Smooth muscle cell (in vitro differentiated cells): ENCODE measurements around the gene ANO10. TPM values are rescaled to one million over a fixed set of nuclear protein-coding genes. Genes with fewer than 3 reads are reported as not detected.

ENCODE experiments used
- DNase-seq: peaks from one replicate; lab custom pipeline; 2025; ENCODE audit not compliant: unreplicated experiment; lab: John Stamatoyannopoulos, UW
- H2AFZ ChIP-seq: fragments of 200-600 bp; sonication (generic); 2 replicates; pipeline ENCODE4 v1.6.0; 2016; ENCODE audit warnings: antibody characterized with exemption, low read depth, mild to moderate bottlenecking
- H3F3A ChIP-seq: fragments of 200-600 bp; sonication (generic); 2 replicates; pipeline ENCODE4 v1.6.0; 2017; ENCODE audit warnings: antibody characterized with exemption, low read depth
- H3K27ac ChIP-seq: fragments of 200-600 bp; sonication (generic); 2 replicates; pipeline ENCODE4 v1.5.1; 2016; ENCODE audit warnings: low read depth, mild to moderate bottlenecking
- H3K27me3 ChIP-seq: fragments of 200-600 bp; sonication (generic); 2 replicates; pipeline ENCODE4 v1.6.1; 2016; ENCODE audit warnings: low read depth, mild to moderate bottlenecking
- H3K36me3 ChIP-seq: fragments of 200-600 bp; sonication (generic); 2 replicates; pipeline ENCODE4 v1.5.1; 2016; ENCODE audit warnings: low read depth
- H3K4me1 ChIP-seq: fragments of 200-600 bp; sonication (generic); 2 replicates; pipeline ENCODE4 v1.5.1; 2016; ENCODE audit warnings: low read depth
- H3K4me2 ChIP-seq: fragments of 200-600 bp; sonication (generic); 2 replicates; pipeline ENCODE4 v1.6.0; 2016; ENCODE audit warnings: mild to moderate bottlenecking
- H3K4me3 ChIP-seq: fragments of 200-600 bp; sonication (generic); 2 replicates; pipeline ENCODE4 v1.5.1; 2016; ENCODE audit warnings: mild to moderate bottlenecking
- H3K79me2 ChIP-seq: fragments of 200-600 bp; sonication (generic); 2 replicates; pipeline ENCODE4 v1.6.0; 2016; ENCODE audit warnings: low read depth, mild to moderate bottlenecking
- H3K9ac ChIP-seq: fragments of 200-600 bp; sonication (generic); 2 replicates; pipeline ENCODE4 v1.6.0; 2016; ENCODE audit warnings: low read depth
- H3K9me3 ChIP-seq: fragments of 200-600 bp; sonication (generic); replicated peaks from 2 replicates; pipeline ENCODE4 v1.5.1; 2016; ENCODE audit warnings: low read depth
- H4K20me1 ChIP-seq: fragments of 200-600 bp; sonication (generic); 2 replicates; pipeline ENCODE4 v1.6.0; 2016; ENCODE audit warnings: low read depth
- WGBS: methylation state at CpG from one replicate; pipeline ENCODE4 v1.1.7; 2016; ENCODE audit warnings: low lambda C conversion rate; 5-methylcytosine and 5-hydroxymethylcytosine counted together
- polyA plus RNA-seq: library from polyadenylated mRNA; unstranded; fragments of >200 nt; fragmentation: Nextera tagmentation; extraction: Ambion mirVana; gene quantifications from 2 replicates; pipeline ENCODE4 v1.2.1, GENCODE V29; 2016
- total RNA-seq: library from RNA; depleted of rRNA; stranded (reverse); fragments of >200 nt; gene quantifications from 2 replicates; pipeline ENCODE4 v1.2.3, GENCODE V29; 2014
- TF ChIP-seq, protein P1 (sequence below): fragments of 200-600 bp; sonication (generic); IDR thresholded peaks from 2 replicates; pipeline ENCODE4 v1.5.1; 2017; ENCODE audit warnings: borderline replicate concordance, mild to moderate bottlenecking, antibody characterized with exemption; ENCODE audit not compliant: insufficient read depth, poor library complexity, severe bottlenecking

ANO10 gene
- total and polyA plus RNA-seq, 2 experiments from 2014 or later = 19.2 to 25.3 TPM

DNA sequence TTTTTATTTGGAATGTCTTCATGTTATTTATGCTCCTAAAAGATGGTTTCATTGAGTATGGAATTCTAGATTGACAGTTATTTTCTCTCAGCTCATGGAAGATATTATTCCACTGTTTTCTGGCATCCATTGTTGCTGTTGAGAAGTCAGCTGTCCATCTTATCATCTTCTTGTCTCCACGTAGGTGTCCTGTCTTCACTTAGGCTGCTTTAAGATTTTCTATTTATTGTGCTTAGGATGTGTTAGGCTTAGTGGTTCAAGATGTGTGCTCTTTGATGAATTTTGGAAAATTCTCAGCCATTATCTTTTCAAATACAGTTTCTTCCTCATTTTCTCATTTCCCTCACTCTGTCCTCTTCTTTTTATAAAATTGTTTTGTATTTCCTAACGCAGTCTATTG, 283.5 kb downstream of the ANO10 start:
- no peak overlapping the region for H3K4me2 ChIP-seq
- H2AFZ ChIP-seq = no peak overlapping the region
- no peaks in the 10 kb centered on the region for H3K27me3 ChIP-seq
- 96% methylated on average over 2 of the region's 2 CpGs for WGBS
- H3K4me1 ChIP-seq = no peaks in the 10 kb centered on the region
- peaks cover 3% of the 10 kb centered on the region for H3K79me2 ChIP-seq
- no peaks in the 10 kb centered on the region for H3F3A ChIP-seq
- peaks cover 31% of the 10 kb centered on the region for H3K9me3 ChIP-seq
- peaks cover 49% of the 10 kb centered on the region for H3K36me3 ChIP-seq
- no peak overlapping the region for H3K9ac ChIP-seq
- H3K27ac ChIP-seq = no peak overlapping the region
- no peak for DNase-seq
- H4K20me1 ChIP-seq = no peaks in the 10 kb centered on the region
- TF ChIP-seq, protein P1, sequence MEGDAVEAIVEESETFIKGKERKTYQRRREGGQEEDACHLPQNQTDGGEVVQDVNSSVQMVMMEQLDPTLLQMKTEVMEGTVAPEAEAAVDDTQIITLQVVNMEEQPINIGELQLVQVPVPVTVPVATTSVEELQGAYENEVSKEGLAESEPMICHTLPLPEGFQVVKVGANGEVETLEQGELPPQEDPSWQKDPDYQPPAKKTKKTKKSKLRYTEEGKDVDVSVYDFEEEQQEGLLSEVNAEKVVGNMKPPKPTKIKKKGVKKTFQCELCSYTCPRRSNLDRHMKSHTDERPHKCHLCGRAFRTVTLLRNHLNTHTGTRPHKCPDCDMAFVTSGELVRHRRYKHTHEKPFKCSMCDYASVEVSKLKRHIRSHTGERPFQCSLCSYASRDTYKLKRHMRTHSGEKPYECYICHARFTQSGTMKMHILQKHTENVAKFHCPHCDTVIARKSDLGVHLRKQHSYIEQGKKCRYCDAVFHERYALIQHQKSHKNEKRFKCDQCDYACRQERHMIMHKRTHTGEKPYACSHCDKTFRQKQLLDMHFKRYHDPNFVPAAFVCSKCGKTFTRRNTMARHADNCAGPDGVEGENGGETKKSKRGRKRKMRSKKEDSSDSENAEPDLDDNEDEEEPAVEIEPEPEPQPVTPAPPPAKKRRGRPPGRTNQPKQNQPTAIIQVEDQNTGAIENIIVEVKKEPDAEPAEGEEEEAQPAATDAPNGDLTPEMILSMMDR = no peak
- no peak overlapping the region for H3K4me3 ChIP-seq

DNA sequence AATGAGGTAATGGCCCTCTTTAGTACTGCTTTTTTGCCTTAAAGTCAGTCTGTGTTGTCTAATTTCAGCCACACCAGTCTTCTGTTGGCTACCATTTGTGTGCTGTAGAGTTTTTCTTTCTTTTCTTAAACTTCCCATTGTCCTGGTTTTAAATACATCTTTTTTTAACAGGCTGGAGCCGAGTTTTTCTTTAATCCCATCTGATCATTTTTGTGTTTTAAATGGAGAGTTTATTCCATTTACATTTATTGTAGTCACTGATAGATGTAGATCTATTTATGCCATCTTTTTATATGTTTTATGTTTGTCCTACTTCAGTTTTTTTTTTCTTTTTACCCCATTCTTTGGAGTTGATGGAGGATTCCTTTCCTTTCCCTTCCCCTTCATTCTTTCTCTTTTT, 286.0 kb downstream of the ANO10 start:
- Histone ChIP-seq H4K20me1 (peaks cover 8% of the 10 kb centered on the region), H3F3A (no peaks in the 10 kb centered on the region), H3K36me3 (peaks cover 40% of the 10 kb centered on the region), H3K4me2 (no peak overlapping the region), H3K79me2 (peaks cover 3% of the 10 kb centered on the region), H3K27ac (no peak overlapping the region), H2AFZ (no peak overlapping the region), H3K9me3 (peaks cover 31% of the 10 kb centered on the region), H3K4me1 (no peaks in the 10 kb centered on the region), H3K9ac (no peak overlapping the region), H3K4me3 (no peak overlapping the region), H3K27me3 (no peaks in the 10 kb centered on the region)
- 94% methylated on average over 1 of the region's 1 CpG for WGBS
- no peak for DNase-seq
- TF ChIP-seq, protein P1 = no peak

DNA sequence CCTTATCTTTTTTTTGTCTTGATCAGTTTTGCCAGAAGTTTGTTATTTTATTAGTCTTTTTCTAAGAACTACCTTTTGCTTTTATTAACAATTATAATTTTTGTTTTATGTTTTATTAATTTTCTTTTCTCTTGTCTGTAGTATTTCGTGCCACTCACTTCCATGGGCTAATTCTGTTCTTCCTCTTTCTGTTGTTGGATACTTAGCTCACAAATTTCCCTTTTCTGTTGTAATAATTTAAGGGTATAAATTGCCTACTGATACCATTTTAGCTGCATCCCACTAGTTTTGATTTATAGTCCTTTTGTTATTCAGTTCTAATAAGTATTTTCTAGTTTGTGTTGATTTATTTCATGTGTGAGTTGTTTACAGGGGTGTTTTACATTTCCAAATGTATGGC, 286.8 kb downstream of the ANO10 start:
- Histone ChIP-seq H3K4me2 (no peak overlapping the region), H3K27ac (no peak overlapping the region), H3F3A (no peaks in the 10 kb centered on the region), H2AFZ (no peak overlapping the region), H4K20me1 (peaks cover 16% of the 10 kb centered on the region), H3K79me2 (peaks cover 5% of the 10 kb centered on the region), H3K9me3 (peaks cover 31% of the 10 kb centered on the region), H3K4me1 (no peaks in the 10 kb centered on the region), H3K27me3 (no peaks in the 10 kb centered on the region), H3K36me3 (peaks cover 40% of the 10 kb centered on the region), H3K4me3 (no peak overlapping the region), H3K9ac (no peak overlapping the region)
- DNase-seq = no peak
- TF ChIP-seq, protein P1 = no peak
- 97% methylated on average over 1 of the region's 1 CpG for WGBS

DNA sequence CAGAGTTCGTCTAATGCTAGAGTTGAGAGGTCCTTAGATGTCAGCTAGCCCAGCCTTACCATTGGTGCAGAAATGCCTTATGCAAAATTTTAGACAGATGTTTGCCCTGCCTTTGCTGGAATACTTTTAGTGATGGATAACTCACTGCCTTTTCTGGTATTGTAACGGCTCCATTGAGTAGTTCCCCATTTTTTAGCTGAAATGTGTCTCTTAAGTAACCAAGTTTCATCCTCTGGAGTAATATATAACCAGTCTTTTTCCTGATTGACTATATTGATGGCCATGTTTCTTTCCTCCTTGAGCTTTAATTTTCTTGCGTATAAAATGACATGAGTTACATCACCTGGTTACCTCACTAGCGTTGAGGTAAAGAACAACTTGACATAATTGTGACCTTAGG, 290.4 kb downstream of the ANO10 start:
- Histone ChIP-seq H2AFZ (no peak overlapping the region), H3K9me3 (peaks cover 15% of the 10 kb centered on the region), H3F3A (no peaks in the 10 kb centered on the region), H3K4me1 (no peaks in the 10 kb centered on the region), H3K27ac (no peak overlapping the region), H3K4me2 (no peak overlapping the region), H4K20me1 (peaks cover 51% of the 10 kb centered on the region), H3K36me3 (peaks cover 16% of the 10 kb centered on the region), H3K27me3 (no peaks in the 10 kb centered on the region), H3K4me3 (no peak overlapping the region), H3K79me2 (peaks cover 22% of the 10 kb centered on the region), H3K9ac (no peak overlapping the region)
- TF ChIP-seq, protein P1 = no peak
- DNase-seq = no peak
- 91% methylated on average over 4 of the region's 4 CpGs for WGBS
